Endothelial cell of umbilical vein (primary cell): ENCODE results near the gene GNG2. TPM values are rescaled to one million over a fixed set of nuclear protein-coding genes. Genes with fewer than 3 reads are reported as not detected.

Experiments used
- BruUV-seq: library from RNA; stranded (reverse); fragments of 400-500 nt; replicated peaks from 2 replicates; lab custom pipeline; 2021; lab: Mats Ljungman, UMichigan
- CTCF ChIA-PET: fragments of 300-600, 350-600 bp; sonication (Branson Sonifier 250); formaldehyde crosslinking; loops from one replicate; lab custom pipeline; 2021; ENCODE audit warnings: antibody characterized with exemption, inconsistent platforms; lab: Charles Lee
- POLR2A ChIA-PET: fragments of 300-600, 350-600 bp; sonication (Branson Sonifier 250); formaldehyde crosslinking; loops from one replicate; lab custom pipeline; 2021; ENCODE audit warnings: antibody characterized with exemption, inconsistent platforms; lab: Charles Lee
- DNase-seq: peaks from one replicate; pipeline ENCODE4 v3.0.0-alpha.2; 2011; ENCODE audit warnings: low read depth, low spot score
- FAIRE-seq: peaks from 2 replicates; lab custom pipeline; 2011; peaks lifted over from hg19 to GRCh38; lab: Jason Lieb, UNC
- H2AFZ ChIP-seq: 2 replicates; pipeline ENCODE4 v1.6.0; 2012; ENCODE audit warnings: low read depth, low read length, control low read depth, inconsistent platforms
- H3K27ac ChIP-seq: 2 replicates; pipeline ENCODE4 v1.5.1; 2011; ENCODE audit warnings: low read depth, mild to moderate bottlenecking, control low read depth, low read length, moderate library complexity; ENCODE audit not compliant: insufficient read depth
- H3K27me3 ChIP-seq, 2 experiments: 2 replicates each; pipeline versions ENCODE4 v1.6.0 to v1.6.1; 2011; ENCODE audit warnings: low read length in 2 of 2, mixed read lengths in 1 of 2; ENCODE audit not compliant: control insufficient read depth in 2 of 2, insufficient read depth in 2 of 2
- H3K36me3 ChIP-seq, 2 experiments: 2 replicates in 1 of 2; 3 replicates in 1 of 2; pipeline ENCODE4 v1.5.1; 2011; ENCODE audit warnings: low read length in 2 of 2, mild to moderate bottlenecking in 1 of 2, moderate library complexity in 1 of 2; ENCODE audit not compliant: control insufficient read depth in 2 of 2, insufficient read depth in 2 of 2; ENCODE audit errors: extremely low read depth in 1 of 2
- H3K4me1 ChIP-seq: 3 replicates; pipeline ENCODE4 v1.5.1; 2011; ENCODE audit warnings: mild to moderate bottlenecking, low read length; ENCODE audit not compliant: control insufficient read depth, insufficient read depth; ENCODE audit errors: extremely low read depth
- H3K4me2 ChIP-seq: 2 replicates; pipeline ENCODE4 v1.6.1; 2011; ENCODE audit warnings: low read length, control low read depth, mixed read lengths; ENCODE audit not compliant: insufficient read depth
- H3K4me3 ChIP-seq, 3 experiments: fragments of 200-600 bp in 1 of 3; sonication (generic), shearing (Covaris generic) in 1 of 3; replicated peaks in 1 of 3; 2 replicates each; pipeline ENCODE4 v1.5.1; 2011 to 2016; ENCODE audit warnings: control low read depth in 3 of 3, low read length in 3 of 3, mild to moderate bottlenecking in 2 of 3, inconsistent platforms in 1 of 3, low read depth in 1 of 3, moderate library complexity in 1 of 3; ENCODE audit not compliant: insufficient read depth in 1 of 3
- H3K79me2 ChIP-seq: 2 replicates; pipeline ENCODE4 v1.6.0; 2012; ENCODE audit warnings: low read length, inconsistent platforms; ENCODE audit not compliant: control insufficient read depth, insufficient read depth
- H3K9ac ChIP-seq: replicated peaks from 2 replicates; pipeline ENCODE3; 2011; ENCODE audit warnings: low read length, control low read depth; ENCODE audit not compliant: insufficient read depth; ENCODE audit errors: extremely low read depth
- H3K9me1 ChIP-seq: replicated peaks from 3 replicates; pipeline ENCODE4 v1.6.0; 2011; ENCODE audit warnings: mild to moderate bottlenecking, low read length; ENCODE audit not compliant: control insufficient read depth, insufficient read depth; ENCODE audit errors: extremely low read depth
- H3K9me3 ChIP-seq: replicated peaks from 2 replicates; pipeline ENCODE4 v1.5.1; 2012; ENCODE audit warnings: low read length, inconsistent platforms; ENCODE audit not compliant: control insufficient read depth, insufficient read depth
- H4K20me1 ChIP-seq: replicated peaks from 2 replicates; pipeline ENCODE3; 2011; ENCODE audit warnings: mild to moderate bottlenecking, low read length; ENCODE audit not compliant: control insufficient read depth, insufficient read depth; ENCODE audit errors: extremely low read depth
- EZH2 ChIP-seq: IDR thresholded peaks from 2 replicates; pipeline ENCODE4 v1.6.1; 2012; ENCODE audit warnings: borderline replicate concordance, low read depth, mild to moderate bottlenecking, moderate library complexity, low read length, inconsistent platforms; ENCODE audit not compliant: severe bottlenecking
- FOS ChIP-seq: IDR thresholded peaks from 2 replicates; pipeline ENCODE4 v1.6.1; 2011; ENCODE audit warnings: mild to moderate bottlenecking, low read length, moderate library complexity, borderline replicate concordance; ENCODE audit not compliant: insufficient read depth
- GATA2 ChIP-seq: IDR thresholded peaks from 2 replicates; pipeline ENCODE4 v1.7.0; 2011; ENCODE audit warnings: low read depth, mild to moderate bottlenecking, moderate library complexity, mixed read lengths, low read length; ENCODE audit not compliant: insufficient read length, insufficient read depth
- JUN ChIP-seq: IDR thresholded peaks from 2 replicates; pipeline ENCODE4 v1.6.1; 2011; ENCODE audit warnings: borderline replicate concordance, low read depth; ENCODE audit not compliant: insufficient read length, insufficient read depth
- MYC ChIP-seq: IDR thresholded peaks from one replicate; pipeline ENCODE4 v1.6.1; 2011; ENCODE audit warnings: mild to moderate bottlenecking, low read depth, low read length
- POLR2A ChIP-seq: IDR thresholded peaks from 2 replicates; pipeline ENCODE4 v1.6.1; 2012; ENCODE audit warnings: low read depth, mild to moderate bottlenecking, control low read depth, low read length
- POLR2AphosphoS5 ChIP-seq: IDR thresholded peaks from 2 replicates; pipeline ENCODE4 v1.6.1; 2012; ENCODE audit warnings: low read depth, mild to moderate bottlenecking, control low read depth, low read length, moderate library complexity; ENCODE audit not compliant: insufficient read depth
- dilution Hi-C: fragments of 300-500 bp; cut with MboI; formaldehyde crosslinking; loops from one replicate; pipeline ENCODE4 v1.15.0; 2019; ENCODE audit warnings: low sequenced_read_pairs; ENCODE audit not compliant: extremely low pct_ligation_motif_present
- intact Hi-C: fragments of 100-400 bp; cut with micrococcal nuclease; formaldehyde crosslinking; loops from one replicate; pipeline ENCODE4 v1.10.0; 2022
- polyA plus RNA-seq, 4 experiments: library from polyadenylated mRNA; depleted of rRNA in 3 of 4; stranded (reverse) in 3 of 4; unstranded in 1 of 4; fragments of >200 nt; gene quantifications; 2 replicates each; pipeline versions ENCODE4 v1.2.1 to v1.2.3, GENCODE V29; 2011 to 2012; ENCODE audit warnings: missing spikeins in 1 of 4
- total RNA-seq: library from RNA; stranded (reverse); gene quantifications from 2 replicates; pipeline ENCODE4 v1.2.3, GENCODE V29; 2021
- TF ChIP-seq, protein P1 (sequence below), 2 donors: IDR thresholded peaks; 1 replicate in 1 of 2; 2 replicates in 1 of 2; pipeline ENCODE4 v1.5.1; 2011; ENCODE audit warnings: low read length in 2 of 2, mild to moderate bottlenecking in 2 of 2, moderate library complexity in 2 of 2, control low read depth in 1 of 2, inconsistent platforms in 1 of 2, low read depth in 1 of 2; ENCODE audit not compliant: insufficient read depth in 1 of 2; ENCODE audit errors: extremely low read depth in 1 of 2
- TF ChIP-seq, protein P2 (sequence below): IDR thresholded peaks from 2 replicates; pipeline ENCODE4 v1.6.1; 2011; ENCODE audit not compliant: insufficient read depth, insufficient read length

The GNG2 gene
- total and polyA plus RNA-seq, 2 donors (not counting 3 experiments of a cell fraction or from before 2014, with no cell fraction given): not detected

DNA sequence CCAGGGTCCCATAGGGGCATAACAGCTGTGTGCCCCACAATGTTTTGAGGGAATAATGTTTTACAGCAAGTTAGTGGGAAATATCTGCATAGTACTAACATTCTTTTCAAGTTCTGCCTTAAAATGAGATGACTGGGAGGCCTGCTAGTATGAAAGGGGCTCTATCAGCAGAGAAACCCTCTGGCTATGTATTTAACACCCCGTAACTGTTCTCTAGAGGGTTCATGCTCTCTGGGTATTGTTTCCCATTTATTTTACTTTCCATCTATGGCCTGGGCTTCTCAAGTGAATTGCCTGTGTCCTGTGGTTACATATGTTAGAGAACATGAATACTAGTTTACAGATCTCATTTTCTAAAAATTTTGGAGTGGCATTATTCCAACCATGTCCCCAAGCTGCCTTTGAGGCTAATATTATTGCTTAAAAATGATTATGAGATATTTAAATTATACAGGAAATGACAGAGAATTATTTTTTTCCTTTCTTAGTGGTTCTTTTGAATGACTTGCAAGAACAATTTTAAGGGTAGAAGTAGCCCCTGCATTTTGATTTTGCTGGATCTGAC lies 37.5 kb downstream of the GNG2 start:
- no peak overlapping the region for H3K4me2 ChIP-seq
- no peaks in the 10 kb centered on the region for H3K4me1 ChIP-seq
- POLR2A ChIA-PET: no interaction called here
- TF ChIP-seq MYC (no peak), POLR2AphosphoS5 (no peak), FOS (no peak), POLR2A (no peak), GATA2 (no peak), EZH2 (no peak), JUN (no peak)
- TF ChIP-seq, protein P1, sequence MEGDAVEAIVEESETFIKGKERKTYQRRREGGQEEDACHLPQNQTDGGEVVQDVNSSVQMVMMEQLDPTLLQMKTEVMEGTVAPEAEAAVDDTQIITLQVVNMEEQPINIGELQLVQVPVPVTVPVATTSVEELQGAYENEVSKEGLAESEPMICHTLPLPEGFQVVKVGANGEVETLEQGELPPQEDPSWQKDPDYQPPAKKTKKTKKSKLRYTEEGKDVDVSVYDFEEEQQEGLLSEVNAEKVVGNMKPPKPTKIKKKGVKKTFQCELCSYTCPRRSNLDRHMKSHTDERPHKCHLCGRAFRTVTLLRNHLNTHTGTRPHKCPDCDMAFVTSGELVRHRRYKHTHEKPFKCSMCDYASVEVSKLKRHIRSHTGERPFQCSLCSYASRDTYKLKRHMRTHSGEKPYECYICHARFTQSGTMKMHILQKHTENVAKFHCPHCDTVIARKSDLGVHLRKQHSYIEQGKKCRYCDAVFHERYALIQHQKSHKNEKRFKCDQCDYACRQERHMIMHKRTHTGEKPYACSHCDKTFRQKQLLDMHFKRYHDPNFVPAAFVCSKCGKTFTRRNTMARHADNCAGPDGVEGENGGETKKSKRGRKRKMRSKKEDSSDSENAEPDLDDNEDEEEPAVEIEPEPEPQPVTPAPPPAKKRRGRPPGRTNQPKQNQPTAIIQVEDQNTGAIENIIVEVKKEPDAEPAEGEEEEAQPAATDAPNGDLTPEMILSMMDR (IDR thresholded peaks at IDR 0.05; ENCODE audit: extremely low read depth in 1 of 2, insufficient read depth in 1 of 2, low read depth in 1 of 2, low read length in 2 of 2): no peak
- TF ChIP-seq, protein P2, sequence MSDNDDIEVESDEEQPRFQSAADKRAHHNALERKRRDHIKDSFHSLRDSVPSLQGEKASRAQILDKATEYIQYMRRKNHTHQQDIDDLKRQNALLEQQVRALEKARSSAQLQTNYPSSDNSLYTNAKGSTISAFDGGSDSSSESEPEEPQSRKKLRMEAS: no peak
- no peaks in the 10 kb centered on the region for H3K36me3 ChIP-seq
- BruUV-seq: no TSS peak
- no peak overlapping the region for H2AFZ ChIP-seq
- CTCF ChIA-PET: no interaction called here
- no peak overlapping the region for H3K4me3 ChIP-seq
- dilution Hi-C loops: no loop called here
- H3K9me1 ChIP-seq: no peaks in the 10 kb centered on the region
- FAIRE-seq (no peak), DNase-seq (no peak)
- H3K79me2 ChIP-seq: no peaks in the 10 kb centered on the region
- intact Hi-C loops: no loop called here
- no peaks in the 10 kb centered on the region for H3K9me3 ChIP-seq
- no peak overlapping the region for H3K27ac ChIP-seq
- H3K9ac ChIP-seq: no peak overlapping the region
- H4K20me1 ChIP-seq: no peaks in the 10 kb centered on the region
- H3K27me3 ChIP-seq: peaks cover 6 to 26% of the 10 kb centered on the region in 2 experiments
